ENCODE data around the gene SORL1.

Gene SORL1

DNA sequence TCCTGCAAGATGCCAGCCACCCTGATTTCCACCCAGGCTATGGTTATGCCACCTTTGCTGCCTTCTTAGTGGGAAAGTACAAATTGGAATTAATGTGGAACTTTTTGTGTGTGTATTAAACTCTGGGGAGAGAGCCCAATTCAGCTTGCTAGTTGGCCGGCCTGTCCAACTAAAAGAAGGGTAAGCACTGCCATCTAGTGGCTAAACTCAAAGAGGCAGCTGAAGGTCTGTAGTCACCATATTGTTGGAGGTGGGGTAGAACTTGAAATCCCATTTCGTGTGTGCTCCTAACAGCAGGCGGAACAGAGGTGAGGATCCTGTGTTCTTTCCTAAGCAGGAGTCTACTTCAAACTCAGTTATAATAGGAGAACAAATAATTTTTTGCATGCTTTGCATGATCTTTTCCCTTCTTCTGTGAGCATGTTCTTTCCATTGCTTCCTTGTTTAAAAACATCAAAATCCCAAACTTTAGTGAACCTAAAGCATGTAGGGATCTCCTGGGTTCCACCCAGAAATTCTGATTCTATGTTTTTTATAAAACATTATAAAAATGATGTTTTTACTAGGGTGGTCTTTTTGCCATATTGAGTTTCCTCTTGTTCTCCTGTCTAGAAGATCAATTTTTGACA is 139.4 kb downstream of the SORL1 start:
- DNase-seq: peak; percentile 75

- DNase-seq: no peak
These were observed 140.6 kb downstream of the SORL1 start for GRCh38 chr11:121592708-121593107.

DNA sequence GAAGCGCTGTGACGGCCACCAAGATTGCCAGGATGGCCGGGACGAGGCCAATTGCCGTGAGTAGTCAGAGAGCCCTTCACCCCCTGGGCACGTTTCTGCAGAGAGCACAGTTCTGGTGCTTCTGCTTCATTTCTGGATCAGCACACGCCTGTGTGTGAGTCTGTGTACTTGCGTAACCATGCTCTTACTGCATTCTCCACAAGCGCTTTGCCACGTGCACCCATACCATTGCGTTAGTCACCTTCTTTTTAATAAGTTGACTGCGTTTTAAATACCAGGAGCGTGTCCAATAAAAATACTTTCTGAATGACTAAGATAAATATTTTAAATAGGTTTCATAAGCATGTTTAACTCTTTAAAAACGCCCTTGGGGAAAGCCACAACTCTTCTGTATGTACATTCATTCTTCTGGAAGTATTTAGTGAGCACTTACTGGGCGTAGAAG is 143.6 kb downstream of the SORL1 start:
- DNase-seq: no peak

- DNase-seq: no peak
These were observed 144.4 kb downstream of the SORL1 start for GRCh38 chr11:121596195-121597155.

DNA sequence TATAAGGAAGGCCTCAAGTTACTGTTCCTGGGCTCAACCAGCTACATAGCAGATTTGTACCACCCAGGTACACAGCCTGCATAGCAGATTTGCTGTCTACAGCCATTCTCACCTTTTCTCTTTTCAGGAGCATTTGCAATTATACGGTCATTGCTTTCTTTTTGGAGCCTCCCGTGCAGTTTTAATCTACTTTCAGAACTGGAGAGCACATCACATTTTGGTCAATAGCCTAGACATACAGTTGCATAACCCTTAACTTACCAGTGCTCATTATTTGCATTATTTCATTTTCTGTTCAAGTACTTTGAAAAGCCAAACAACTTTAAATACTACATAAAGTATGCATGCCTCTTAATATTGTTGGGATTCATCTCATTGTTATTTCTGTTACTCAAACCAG is 151.2 kb downstream of the SORL1 start:
- DNase-seq: no peak

DNA sequence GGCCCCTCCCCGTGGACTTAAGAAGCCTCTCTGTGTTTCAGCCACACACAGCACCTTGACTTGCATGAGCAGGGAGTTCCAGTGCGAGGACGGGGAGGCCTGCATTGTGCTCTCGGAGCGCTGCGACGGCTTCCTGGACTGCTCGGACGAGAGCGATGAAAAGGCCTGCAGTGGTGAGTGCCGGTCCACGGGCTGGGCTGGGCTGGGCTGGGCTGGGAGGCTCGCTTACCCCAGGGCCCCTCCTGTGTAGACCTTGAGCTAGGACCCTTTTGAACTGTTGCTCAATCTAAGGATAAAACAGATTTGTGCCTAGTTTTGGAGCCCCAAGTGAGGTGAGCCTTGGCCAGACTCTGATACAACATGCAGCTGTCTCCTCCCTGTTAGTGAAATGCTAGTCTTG is 152.0 kb downstream of the SORL1 start:
- DNase-seq: no peak

DNA sequence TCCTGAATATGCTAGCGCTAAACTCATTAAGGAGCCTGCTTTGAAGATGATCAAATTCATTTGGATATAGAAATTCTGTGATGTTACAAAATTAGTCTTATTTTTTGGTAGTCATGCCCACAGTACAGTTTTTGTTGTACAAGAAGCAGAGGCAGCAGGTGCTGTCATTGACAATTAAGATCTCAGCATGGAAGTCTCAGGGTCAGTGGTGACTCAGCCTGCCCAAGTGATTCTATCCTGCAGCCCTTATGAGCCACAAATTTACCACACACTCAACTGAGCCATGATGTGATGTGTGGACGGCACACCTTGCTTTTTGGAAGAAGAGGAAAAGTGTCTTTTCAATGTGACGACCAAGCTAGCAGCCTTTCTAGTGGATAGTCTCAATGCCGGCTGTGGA is 154.2 kb downstream of the SORL1 start:
- DNase-seq: no peak

DNA sequence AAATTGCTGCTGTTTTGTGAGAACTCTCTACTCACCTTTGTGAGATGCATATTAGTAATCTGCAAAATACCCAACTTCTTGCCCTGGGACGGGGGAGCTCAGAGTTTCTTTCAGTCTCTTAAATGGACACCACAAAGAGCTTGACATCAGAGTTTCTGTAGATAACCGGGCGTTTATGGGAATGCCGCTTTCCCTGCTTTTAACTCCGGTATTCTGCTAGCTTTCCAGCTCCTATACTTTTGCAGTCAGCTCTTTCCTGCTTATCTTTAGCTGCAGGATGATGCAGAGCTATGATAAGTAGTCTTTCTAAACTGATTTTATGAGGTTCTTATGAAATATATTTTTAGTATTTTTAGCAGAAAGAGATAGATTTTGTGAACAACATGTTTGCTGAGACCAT is 155.2 kb downstream of the SORL1 start:
- no peak for DNase-seq

DNA sequence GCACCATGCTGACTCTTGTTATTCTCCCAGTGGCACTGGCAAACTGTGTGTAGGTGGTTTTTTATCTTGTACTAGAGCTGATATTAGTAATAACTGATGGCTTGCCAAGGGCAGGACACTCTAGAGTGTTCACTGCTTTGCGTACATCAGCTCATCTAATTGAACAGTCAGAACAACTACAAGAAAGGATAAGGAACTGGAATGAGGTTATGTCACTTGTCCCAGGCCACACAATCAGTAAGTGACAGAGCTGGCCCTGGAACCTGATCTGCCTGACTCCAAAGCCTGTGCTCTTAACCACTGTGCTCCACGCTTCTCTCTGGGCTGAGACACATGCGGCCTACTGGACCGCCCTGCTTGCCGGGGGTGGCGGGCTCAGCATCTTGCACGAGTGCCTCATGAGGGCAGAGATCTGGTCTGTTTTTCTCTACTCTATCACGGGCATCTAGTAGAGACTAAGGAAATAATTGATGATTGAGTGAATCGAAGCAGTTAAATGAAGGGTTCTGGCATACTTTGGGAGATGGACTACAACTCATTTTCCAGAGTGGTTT is 156.5 kb downstream of the SORL1 start:
- no peak for DNase-seq

GRCh38 chr11:121610706-121611105 is 158.6 kb downstream of the SORL1 start:
- no peak for DNase-seq

- no peak for DNase-seq
These were observed 159.1 kb downstream of the SORL1 start for GRCh38 chr11:121611242-121611641.

GRCh38 chr11:121613724-121614123 is 161.6 kb downstream of the SORL1 start:
- peak; percentile 41 for DNase-seq

DNA sequence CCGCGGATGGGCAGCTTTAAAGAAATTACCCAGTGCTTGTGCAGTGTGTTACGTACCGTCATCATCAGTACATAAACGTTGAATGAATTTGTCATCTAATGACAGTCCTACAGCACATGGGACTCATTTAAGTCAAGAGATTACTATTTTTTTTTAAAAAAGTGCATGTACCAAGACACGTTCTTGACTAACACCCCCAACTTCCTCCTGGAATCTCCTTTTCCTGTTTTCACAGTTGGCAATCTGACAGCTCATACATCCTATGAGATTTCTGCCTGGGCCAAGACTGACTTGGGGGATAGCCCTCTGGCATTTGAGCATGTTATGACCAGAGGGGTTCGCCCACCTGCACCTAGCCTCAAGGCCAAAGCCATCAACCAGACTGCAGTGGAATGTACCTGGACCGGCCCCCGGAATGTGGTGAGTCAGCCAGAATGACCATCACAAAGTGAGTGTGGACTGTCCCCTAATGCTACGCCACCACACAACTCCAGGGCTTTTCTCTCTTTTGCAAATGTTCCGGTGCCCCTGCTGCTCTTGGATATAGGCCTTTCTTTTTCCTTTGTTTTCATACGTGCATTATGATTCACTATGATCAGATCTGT is 162.6 kb downstream of the SORL1 start:
- DNase-seq: no peak

DNA sequence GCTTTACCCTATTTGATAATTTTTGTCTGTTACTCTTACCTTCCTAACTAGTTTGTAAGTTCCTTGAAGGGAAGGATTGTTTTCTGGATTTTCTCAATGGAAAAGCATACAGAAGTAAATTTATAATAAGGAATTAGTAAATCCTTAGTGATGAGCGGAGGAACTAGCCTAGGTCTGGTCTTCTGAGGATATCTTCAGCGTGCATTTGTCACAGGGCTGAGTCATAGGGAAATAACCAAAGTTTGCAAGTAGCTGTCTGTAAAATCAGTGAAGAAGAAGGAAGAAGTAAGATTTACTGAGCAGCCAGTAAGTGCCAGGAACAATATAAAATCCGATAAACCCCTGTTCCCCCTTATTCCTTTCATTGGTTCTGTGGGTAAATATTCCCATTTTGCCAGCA is 163.4 kb downstream of the SORL1 start:
- DNase-seq: no peak

GRCh38 chr11:121618516-121618915 is 166.4 kb downstream of the SORL1 start:
- DNase-seq: no peak

DNA sequence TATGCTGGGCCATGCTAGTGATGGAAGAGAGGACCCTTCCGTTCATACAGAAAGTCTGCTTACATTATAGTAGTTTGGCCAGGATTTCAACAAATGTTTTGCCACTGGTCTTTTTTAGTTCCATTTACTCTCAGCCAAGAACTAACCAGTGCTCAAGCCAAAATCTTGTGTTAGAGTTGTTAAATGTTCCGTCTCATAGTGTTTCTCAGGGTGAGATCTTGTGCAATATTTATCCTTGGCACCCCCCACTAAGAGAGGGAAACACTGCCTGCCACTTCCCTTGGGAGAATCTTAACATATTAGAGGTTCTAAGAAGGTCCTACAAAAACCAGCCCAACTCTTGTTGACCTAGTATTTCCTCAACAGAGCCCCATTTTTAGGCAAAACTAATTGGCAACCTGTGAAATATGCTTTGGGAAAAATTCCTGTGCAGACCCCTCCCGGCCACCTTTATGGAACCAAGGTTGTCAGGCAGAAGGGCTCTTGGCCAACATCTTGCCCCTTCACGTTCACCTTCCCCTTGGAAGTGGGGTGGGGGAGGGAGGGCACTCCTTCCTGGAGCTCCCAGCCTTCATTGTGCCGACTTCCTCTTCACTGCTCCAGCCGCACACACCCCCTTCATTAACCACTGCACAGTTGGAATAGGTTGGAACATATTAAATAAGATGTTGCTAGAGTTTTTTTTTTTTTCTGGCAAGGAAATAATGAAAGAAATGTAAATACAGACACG is 173.8 kb downstream of the SORL1 start:
- no peak for DNase-seq

GRCh38 chr11:121626507-121626875 is 174.4 kb downstream of the SORL1 start:
- no peak for DNase-seq

GRCh38 chr11:121626980-121627379 is 174.9 kb downstream of the SORL1 start:
- DNase-seq: no peak

DNA sequence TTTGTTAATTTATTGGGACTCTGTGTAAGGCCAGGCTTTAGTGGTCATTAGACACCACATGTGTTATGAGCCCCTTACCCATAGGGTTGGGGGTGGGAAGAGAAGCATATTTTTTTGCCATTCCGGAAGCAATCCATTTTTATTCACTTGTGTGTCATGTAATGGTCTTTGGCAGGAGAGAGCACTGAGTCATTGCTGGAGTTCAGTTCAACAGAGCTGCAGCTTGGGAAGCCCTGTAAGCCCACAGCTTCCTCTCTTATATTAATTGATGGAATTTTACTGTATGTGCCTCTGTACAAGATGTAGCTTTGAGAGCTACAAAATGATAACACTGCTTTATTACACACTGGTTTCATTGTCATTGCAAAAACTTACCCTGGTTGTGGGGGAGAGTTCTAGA is 177.9 kb downstream of the SORL1 start:
- no peak for DNase-seq

GRCh38 chr11:121631456-121631855 is 179.3 kb downstream of the SORL1 start:
- no peak for DNase-seq

DNA sequence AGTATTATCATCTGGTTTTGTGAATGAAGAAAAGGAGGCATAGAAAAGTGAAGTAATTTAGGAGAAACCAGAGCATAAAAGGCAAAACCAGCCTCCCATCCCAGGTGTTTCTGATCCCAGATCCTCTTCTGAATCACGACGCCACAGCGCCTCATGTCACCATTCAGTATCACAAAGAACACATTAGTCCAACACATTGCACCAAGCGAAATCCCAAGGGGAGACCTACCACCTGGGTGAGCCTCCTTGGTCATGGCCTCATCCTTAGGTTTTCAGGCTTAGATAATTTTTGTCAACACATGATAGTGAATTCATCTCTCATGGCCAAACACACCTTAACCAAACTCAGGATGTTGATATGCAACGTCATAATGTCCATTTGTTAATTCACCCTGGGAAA is 182.2 kb downstream of the SORL1 start:
- no peak for DNase-seq

DNA sequence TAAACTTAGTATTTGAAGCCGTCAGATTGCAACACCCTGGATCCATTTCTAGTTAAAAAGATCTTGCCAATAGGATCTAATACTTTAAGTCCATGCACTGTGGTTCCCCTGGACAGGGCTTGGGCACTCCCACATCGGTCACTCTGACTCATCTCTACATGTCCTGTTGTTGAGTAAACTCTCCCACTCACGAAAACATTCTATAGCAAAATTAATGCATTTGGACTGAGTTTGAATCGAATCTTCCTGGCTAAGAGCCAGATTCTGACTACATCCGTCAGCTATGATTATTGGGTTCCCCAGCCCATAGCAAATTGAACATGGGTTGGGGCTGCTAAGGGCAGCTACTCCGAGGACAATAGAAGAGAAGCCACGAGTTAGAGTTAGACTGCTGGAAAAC is 182.8 kb downstream of the SORL1 start:
- no peak for DNase-seq

Measured in NCI-H2107 (cell line).